Osteocyte (in vitro differentiated cells): Measurements from ENCODE around the gene SH3BP2. TPM values are rescaled to one million over a fixed set of nuclear protein-coding genes. Genes with fewer than 3 reads are reported as not detected.

Experiments
- DNase-seq: peaks from one replicate; pipeline ENCODE4 v3.0.0; 2021; ENCODE audit warnings: mixed read lengths; ENCODE audit not compliant: unreplicated experiment; ENCODE audit errors: extremely low spot score
- H3K27ac Mint-ChIP-seq: one replicate; pipeline ENCODE4 v1.8.0; 2021; ENCODE audit warnings: mild to moderate bottlenecking, mixed read lengths; ENCODE audit not compliant: unreplicated experiment
- H3K27me3 Mint-ChIP-seq: one replicate; pipeline ENCODE4 v1.8.0; 2021; ENCODE audit warnings: mixed read lengths; ENCODE audit not compliant: unreplicated experiment
- H3K36me3 Mint-ChIP-seq: one replicate; pipeline ENCODE4 v1.8.0; 2021; ENCODE audit warnings: mixed read lengths; ENCODE audit not compliant: unreplicated experiment
- H3K4me1 Mint-ChIP-seq: one replicate; pipeline ENCODE4 v1.8.0; 2021; ENCODE audit warnings: mixed read lengths; ENCODE audit not compliant: unreplicated experiment
- H3K4me3 Mint-ChIP-seq: one replicate; pipeline ENCODE4 v1.8.0; 2021; ENCODE audit warnings: mild to moderate bottlenecking, moderate library complexity, mixed read lengths; ENCODE audit not compliant: unreplicated experiment
- H3K9me3 Mint-ChIP-seq: one replicate; pipeline ENCODE4 v1.8.0; 2021; ENCODE audit warnings: mixed read lengths; ENCODE audit not compliant: unreplicated experiment
- total RNA-seq: library from RNA; stranded (reverse); gene quantifications from 2 replicates; pipeline ENCODE4 v1.2.1, GENCODE V29; 2021
- TF ChIP-seq, protein P1 (sequence below): fragments of 200-600 bp; sonication (generic); IDR thresholded peaks from 2 replicates; pipeline ENCODE4 v1.5.0; 2021; ENCODE audit warnings: antibody characterized with exemption, mild to moderate bottlenecking, moderate library complexity

Gene SH3BP2
- total RNA-seq, 1 donor from 2014 or later = 110 TPM

DNA sequence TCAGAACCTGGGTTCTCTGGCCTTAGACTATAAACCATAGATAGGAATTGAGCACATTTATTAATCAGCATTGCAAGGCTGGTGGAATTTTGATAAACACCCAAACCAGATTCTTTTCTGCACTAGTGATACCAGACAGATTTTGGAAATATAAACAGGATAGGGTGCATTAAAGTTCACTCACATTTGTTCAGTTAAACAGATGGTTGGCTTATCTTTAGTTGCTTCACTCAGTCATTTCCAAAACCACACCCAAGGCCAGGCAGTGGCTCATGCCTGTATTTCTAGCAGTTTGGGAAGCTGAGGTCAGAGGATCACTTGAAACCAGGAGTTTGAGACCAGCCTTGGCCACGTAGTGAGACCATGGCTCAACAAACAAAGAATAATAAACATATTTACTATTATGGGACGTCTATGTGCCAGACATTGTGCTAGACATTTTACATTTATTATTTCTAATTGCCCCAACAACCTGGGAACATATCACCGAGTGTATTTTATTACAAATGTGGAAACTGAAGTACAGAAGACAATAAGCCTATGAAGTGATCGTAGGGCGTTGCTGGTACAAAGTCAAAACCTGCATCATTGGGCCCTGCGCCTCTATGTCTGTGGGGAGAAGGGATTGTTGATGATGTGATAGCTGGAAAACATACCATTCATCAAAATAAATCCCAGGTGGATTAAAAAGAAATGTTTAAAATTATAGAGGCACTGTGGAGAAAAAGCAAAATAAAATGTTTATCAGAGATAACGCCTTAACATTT, 65.7 kb downstream of the SH3BP2 start:
- Mint-ChIP-seq H3K4me1 (peaks cover 48% of the 10 kb centered on the region), H3K9me3 (no peaks in the 10 kb centered on the region), H3K27ac (no peak overlapping the region), H3K27me3 (no peaks in the 10 kb centered on the region), H3K4me3 (no peak overlapping the region), H3K36me3 (peaks cover 16% of the 10 kb centered on the region)
- no peak for DNase-seq
- TF ChIP-seq, protein P1, sequence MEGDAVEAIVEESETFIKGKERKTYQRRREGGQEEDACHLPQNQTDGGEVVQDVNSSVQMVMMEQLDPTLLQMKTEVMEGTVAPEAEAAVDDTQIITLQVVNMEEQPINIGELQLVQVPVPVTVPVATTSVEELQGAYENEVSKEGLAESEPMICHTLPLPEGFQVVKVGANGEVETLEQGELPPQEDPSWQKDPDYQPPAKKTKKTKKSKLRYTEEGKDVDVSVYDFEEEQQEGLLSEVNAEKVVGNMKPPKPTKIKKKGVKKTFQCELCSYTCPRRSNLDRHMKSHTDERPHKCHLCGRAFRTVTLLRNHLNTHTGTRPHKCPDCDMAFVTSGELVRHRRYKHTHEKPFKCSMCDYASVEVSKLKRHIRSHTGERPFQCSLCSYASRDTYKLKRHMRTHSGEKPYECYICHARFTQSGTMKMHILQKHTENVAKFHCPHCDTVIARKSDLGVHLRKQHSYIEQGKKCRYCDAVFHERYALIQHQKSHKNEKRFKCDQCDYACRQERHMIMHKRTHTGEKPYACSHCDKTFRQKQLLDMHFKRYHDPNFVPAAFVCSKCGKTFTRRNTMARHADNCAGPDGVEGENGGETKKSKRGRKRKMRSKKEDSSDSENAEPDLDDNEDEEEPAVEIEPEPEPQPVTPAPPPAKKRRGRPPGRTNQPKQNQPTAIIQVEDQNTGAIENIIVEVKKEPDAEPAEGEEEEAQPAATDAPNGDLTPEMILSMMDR = no peak

- Mint-ChIP-seq H3K4me1 (peaks cover 48% of the 10 kb centered on the region), H3K27me3 (no peaks in the 10 kb centered on the region), H3K27ac (no peak overlapping the region), H3K36me3 (peaks cover 11% of the 10 kb centered on the region), H3K4me3 (no peak overlapping the region), H3K9me3 (no peaks in the 10 kb centered on the region)
- DNase-seq = no peak
- TF ChIP-seq, protein P1 = no peak
Measured at GRCh38 chr4:2859514-2859913, 66.6 kb downstream of the SH3BP2 start.

DNA sequence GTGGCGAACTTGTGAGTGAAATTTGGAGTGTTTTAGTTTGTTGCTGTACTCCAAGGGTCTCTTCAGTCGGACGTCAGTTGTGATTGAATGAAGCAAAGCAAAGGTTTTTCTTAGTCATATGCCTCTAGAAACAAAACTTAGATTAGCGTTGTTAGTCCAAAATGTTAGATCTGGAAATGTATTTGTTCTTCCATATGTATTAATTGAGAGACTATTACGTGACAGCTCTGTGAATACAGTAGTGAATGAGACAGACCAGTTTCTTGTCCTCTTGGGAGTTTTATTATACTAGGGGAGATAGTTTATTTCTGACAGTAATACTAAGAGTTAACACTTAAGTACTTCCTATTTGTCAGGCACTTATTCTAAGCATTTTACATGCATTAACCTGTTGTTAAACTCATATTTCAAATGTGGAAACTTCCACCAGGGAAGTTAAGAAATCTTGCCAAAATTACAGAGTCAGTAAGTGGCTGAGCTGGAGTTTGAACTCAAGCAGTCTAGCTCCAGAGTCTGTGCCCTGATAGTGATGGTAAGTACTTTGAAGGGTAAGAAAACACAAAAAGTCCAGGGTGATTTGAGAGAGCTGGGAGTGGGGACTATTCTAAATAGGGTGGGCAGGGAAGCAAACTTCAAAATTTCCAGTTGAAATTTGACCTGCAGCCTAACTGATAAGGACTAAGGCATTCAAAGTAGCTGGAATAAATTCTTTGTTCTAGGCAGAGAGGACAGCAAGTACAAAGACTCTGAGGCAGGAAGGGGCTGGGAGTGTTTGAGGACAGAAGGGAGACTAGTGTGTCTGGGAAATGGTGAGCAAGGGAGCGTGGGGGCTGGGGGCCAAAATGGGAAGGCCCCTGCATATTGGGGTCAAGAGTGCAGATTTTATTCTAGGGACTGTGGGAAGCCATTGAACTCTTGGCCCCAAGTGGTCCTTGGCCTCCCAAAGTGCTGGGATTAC, 67.8 kb downstream of the SH3BP2 start:
- peak overlapping the region; percentile 36 for H3K27ac Mint-ChIP-seq
- H3K36me3 Mint-ChIP-seq = peaks cover 7% of the 10 kb centered on the region
- no peaks in the 10 kb centered on the region for H3K27me3 Mint-ChIP-seq
- no peak overlapping the region for H3K4me3 Mint-ChIP-seq
- DNase-seq = no peak
- no peaks in the 10 kb centered on the region for H3K9me3 Mint-ChIP-seq
- H3K4me1 Mint-ChIP-seq = peaks cover 55% of the 10 kb centered on the region
- TF ChIP-seq, protein P1 = no peak

DNA sequence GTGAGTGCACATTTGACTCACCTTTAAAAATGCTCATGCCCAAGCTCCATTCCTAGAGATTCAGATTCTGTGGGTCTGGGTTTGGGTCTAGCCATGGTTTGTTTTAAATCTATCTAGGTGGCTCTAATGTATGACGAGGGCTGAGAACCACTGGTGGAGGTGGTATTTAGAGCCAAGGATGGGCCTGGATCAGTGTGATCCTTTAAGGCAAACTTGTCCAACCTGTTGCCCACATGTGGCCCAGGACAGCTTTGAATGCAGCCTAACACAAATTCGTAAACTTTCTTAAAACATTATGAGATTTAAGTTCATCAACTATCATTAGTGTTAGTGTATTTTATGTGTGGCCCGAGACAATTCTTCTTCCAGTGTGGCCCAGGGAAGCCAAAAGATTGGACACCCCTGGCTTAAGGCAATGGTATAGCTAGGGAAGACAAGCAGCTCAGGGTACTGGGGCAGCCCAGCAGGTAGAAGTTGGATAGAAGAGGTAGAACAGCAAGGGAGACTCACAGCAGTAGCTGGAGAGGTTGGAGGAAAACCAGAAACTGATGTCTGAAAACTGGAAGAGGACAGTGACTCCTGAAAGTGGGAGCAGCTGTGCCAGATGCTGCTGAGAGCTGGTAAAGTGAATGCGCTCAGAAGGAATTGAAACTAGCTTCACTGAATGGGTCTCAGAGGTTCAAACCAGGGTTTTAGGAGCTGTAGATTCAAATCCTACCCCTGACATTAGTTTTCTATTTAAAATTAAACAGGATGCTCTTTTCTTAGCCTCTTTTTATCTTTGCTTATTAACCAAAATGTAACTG, 68.9 kb downstream of the SH3BP2 start:
- TF ChIP-seq, protein P1 = no peak
- no peak for DNase-seq
- no peaks in the 10 kb centered on the region for H3K27me3 Mint-ChIP-seq
- no peaks in the 10 kb centered on the region for H3K9me3 Mint-ChIP-seq
- peaks cover 55% of the 10 kb centered on the region for H3K4me1 Mint-ChIP-seq
- H3K36me3 Mint-ChIP-seq = peaks cover 3% of the 10 kb centered on the region
- peak overlapping the region; percentile 61 for H3K27ac Mint-ChIP-seq
- H3K4me3 Mint-ChIP-seq = no peak overlapping the region
